Adrenal gland (tissue), 12 donors: ENCODE measurements around the gene NSG1. TPM values are rescaled to one million over a fixed set of nuclear protein-coding genes. Genes with fewer than 3 reads are reported as not detected.
A peak's percentile ranks its signal among the peaks of the same experiment; 100 is the strongest.

ENCODE experiments used
- DNase-seq, 7 donors: peaks; one replicate each; pipeline ENCODE4 v3.0.0-alpha.2; 2019 to 2020
- H3K27ac ChIP-seq, 5 donors: fragments of 200-600 bp; sonication (generic) in 4 of 5; 1 replicate in 3 of 5; 2 replicates in 2 of 5; pipeline versions ENCODE4 v1.5.1 to v1.8.0; 2016 to 2020; ENCODE audit warnings: mild to moderate bottlenecking in 1 of 5
- H3K27me3 ChIP-seq: fragments of 200-600 bp; 2 replicates; pipeline ENCODE4 v1.8.0; 2021
- H3K36me3 ChIP-seq, 2 donors: fragments of 200-600 bp; replicated peaks in 1 of 2; 1 replicate in 1 of 2; 2 replicates in 1 of 2; pipeline versions ENCODE4 v1.5.1 to v1.8.0; 2018 to 2022
- H3K4me1 ChIP-seq, 2 donors: fragments of 200-600 bp; replicated peaks in 1 of 2; 1 replicate in 1 of 2; 2 replicates in 1 of 2; pipeline versions ENCODE4 v1.5.1 to v1.8.0; 2018 to 2021
- H3K4me3 ChIP-seq, 4 donors: fragments of 200-600 bp; sonication (generic) in 3 of 4; one replicate each; pipeline ENCODE4 v1.5.1; 2016 to 2018
- H3K9me3 ChIP-seq, 3 donors: fragments of 200-600 bp; sonication (generic) in 1 of 3; replicated peaks in 1 of 3; 1 replicate in 2 of 3; 2 replicates in 1 of 3; pipeline versions ENCODE4 v1.5.1 to v1.8.0; 2016 to 2021
- POLR2A ChIP-seq, 2 donors: fragments of 450-650 bp; IDR thresholded peaks; one replicate each; pipeline ENCODE4 v1.6.1; 2017; ENCODE audit warnings: antibody characterized with exemption in 2 of 2, mild to moderate bottlenecking in 2 of 2, moderate library complexity in 1 of 2
- WGBS, 4 donors: extraction: QIAGEN DNeasy Blood & Tissue Kit in 2 of 4; methylation state at CpG; one replicate each; pipeline versions ENCODE4 v1.1.5 to v1.1.7; 2013 to 2017; 5-methylcytosine and 5-hydroxymethylcytosine counted together
- intact Hi-C, 2 donors: fragments of 100-400 bp; cut with DNase I; formaldehyde crosslinking; loops; one replicate each; pipeline versions ENCODE4 v1.14.1 to v1.15.0; 2022 to 2023
- polyA plus RNA-seq, 3 donors: library from polyadenylated mRNA; stranded (reverse); fragments of 200-250 nt in 2 of 3; fragments of 350-450 nt in 1 of 3; fragmentation: Illumina TruSeq in 1 of 3; extraction: RNeasy Lipid Tissue Mini Kit (QIAGEN cat#74804) in 1 of 3; gene quantifications; one replicate each; pipeline ENCODE4 v1.2.3, GENCODE V29; 2013 to 2014
- total RNA-seq, 9 donors: library from RNA; depleted of rRNA in 4 of 9; stranded (reverse); fragments of >200 nt in 4 of 9; fragments of 120-200 nt in 1 of 9; fragmentation: NEBNext Ultra II Directional in 1 of 9; extraction: Animal tissue kit (Norgen Biotek cat#: 25700) in 1 of 9; gene quantifications; one replicate each; pipeline versions ENCODE4 v1.1.0 to v1.2.4, GENCODE V29; 2013 to 2023
- TF ChIP-seq, protein P1 (sequence below), 6 experiments: fragments of 450-650 bp in 4 of 6; fragments of 200-600 bp in 2 of 6; sonication (generic) in 1 of 6; IDR thresholded peaks; 1 replicate in 5 of 6; 2 replicates in 1 of 6; pipeline versions ENCODE4 v1.5.1 to v1.8.0; 2016 to 2021; ENCODE audit warnings: antibody characterized with exemption in 6 of 6, mild to moderate bottlenecking in 2 of 6, moderate library complexity in 1 of 6
- donor health status: healthy with polysubstance abuse.
- donor health status: Bipolar disorder and iron deficiency.
- donor health status: DM: yes; HTN: yes; CAD: no.
- donor health status: DM: no; HTN: no; CAD: no.
- donor health status: DM: no; HTN: no; CAD: no.
- donor health status: DM: yes; HTN: yes; CAD: no.

The NSG1 gene
- total and polyA plus RNA-seq, 12 donors: 1.4 to 42.7 (median 9.9) TPM

DNA sequence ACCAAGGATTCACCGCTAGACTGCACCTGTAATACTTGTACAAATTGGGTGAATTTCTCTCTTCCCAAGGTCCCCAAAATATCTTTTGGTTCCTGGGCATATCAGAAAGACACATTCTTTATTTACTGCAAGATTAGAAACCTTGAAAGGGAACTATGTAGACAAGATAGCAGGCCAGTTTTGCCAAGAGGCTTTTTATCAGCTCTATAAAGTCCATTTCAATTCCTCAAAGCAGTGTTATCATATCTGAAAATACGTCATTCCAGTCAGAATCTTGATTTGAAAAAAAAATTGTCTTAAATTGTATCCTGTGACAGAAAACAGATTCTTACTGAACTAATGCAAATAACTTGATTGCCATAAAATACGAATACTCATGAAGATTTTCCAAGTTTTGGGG lies 37.0 kb upstream of the NSG1 start:
- H3K27ac ChIP-seq: no peak overlapping the region

DNA sequence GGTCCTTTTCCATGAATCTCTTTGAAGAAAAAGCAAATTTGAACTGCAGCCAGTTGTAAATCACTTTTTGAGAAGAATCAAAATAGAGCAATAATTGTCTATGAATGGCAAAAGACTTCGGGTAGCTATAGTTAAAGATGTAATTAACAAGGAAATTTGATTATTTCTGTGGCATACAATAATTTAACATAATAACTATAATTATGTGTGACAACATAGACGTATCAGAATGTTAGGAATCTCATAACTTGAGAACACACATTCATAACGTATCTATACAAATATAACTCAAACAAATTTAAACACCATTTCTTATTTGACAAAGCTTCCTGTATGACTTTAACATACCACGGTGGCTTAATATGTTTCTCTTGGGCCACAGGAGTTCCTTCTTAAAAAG lies 36.0 kb upstream of the NSG1 start:
- WGBS, 4 donors: 77 to 84% (median 81%) methylated on average over 4 of the region's 4 CpGs
- intact Hi-C loops: no loop called here
- no peaks in the 10 kb centered on the region for H3K4me1 ChIP-seq
- TF ChIP-seq POLR2A (IDR thresholded peaks at IDR 0.05): no peak
- TF ChIP-seq, protein P1, sequence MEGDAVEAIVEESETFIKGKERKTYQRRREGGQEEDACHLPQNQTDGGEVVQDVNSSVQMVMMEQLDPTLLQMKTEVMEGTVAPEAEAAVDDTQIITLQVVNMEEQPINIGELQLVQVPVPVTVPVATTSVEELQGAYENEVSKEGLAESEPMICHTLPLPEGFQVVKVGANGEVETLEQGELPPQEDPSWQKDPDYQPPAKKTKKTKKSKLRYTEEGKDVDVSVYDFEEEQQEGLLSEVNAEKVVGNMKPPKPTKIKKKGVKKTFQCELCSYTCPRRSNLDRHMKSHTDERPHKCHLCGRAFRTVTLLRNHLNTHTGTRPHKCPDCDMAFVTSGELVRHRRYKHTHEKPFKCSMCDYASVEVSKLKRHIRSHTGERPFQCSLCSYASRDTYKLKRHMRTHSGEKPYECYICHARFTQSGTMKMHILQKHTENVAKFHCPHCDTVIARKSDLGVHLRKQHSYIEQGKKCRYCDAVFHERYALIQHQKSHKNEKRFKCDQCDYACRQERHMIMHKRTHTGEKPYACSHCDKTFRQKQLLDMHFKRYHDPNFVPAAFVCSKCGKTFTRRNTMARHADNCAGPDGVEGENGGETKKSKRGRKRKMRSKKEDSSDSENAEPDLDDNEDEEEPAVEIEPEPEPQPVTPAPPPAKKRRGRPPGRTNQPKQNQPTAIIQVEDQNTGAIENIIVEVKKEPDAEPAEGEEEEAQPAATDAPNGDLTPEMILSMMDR (IDR thresholded peaks at IDR 0.05): no peak
- no peak for DNase-seq
- H3K4me3 ChIP-seq: no peak overlapping the region
- H3K27me3 ChIP-seq: no peaks in the 10 kb centered on the region
- H3K9me3 ChIP-seq: no peaks in the 10 kb centered on the region
- no peaks in the 10 kb centered on the region for H3K36me3 ChIP-seq
- H3K27ac ChIP-seq: no peak overlapping the region

More for the DNA sequence above, 37.0 kb upstream of the NSG1 start:
- TF ChIP-seq, protein P1 (IDR thresholded peaks at IDR 0.05): no peak
- no peak for TF ChIP-seq POLR2A (IDR thresholded peaks at IDR 0.05)
- Histone ChIP-seq H3K4me1 (no peaks in the 10 kb centered on the region), H3K4me3 (no peak overlapping the region), H3K9me3 (no peaks in the 10 kb centered on the region), H3K36me3 (no peaks in the 10 kb centered on the region), H3K27me3 (no peaks in the 10 kb centered on the region)
- intact Hi-C loops: no loop called here
- no peak for DNase-seq
- 48 to 60% (median 55%) methylated on average over 3 of the region's 3 CpGs for WGBS, 4 donors

DNA sequence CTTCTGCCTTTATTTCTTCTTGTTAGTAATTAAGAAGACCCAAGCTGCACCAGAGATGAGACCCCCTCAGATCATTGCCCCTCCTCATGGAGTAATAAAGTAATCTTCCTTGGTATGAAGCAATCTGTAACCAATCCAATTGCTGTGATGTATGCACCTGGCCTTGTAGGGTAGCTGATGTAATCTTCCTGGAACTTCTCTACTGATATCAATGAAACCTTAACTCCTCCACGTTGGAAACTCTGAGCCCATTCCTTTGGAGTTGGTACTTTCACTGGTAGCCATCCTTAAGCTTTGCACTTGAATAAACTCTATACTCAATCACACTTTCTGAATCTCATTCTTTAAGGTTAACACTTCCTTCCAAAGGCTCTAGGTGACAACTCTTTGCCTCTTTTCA lies 31.6 kb upstream of the NSG1 start:
- H3K9me3 ChIP-seq: no peaks in the 10 kb centered on the region
- no peaks in the 10 kb centered on the region for H3K4me1 ChIP-seq
- TF ChIP-seq, protein P1 (IDR thresholded peaks at IDR 0.05): no peak
- no peak for TF ChIP-seq POLR2A (IDR thresholded peaks at IDR 0.05)
- WGBS, 4 donors: 25 to 33% (median 29%) methylated on average over 1 of the region's 1 CpG
- no peak overlapping the region for H3K4me3 ChIP-seq
- intact Hi-C loops: no loop called here
- H3K36me3 ChIP-seq: no peaks in the 10 kb centered on the region
- no peak overlapping the region for H3K27ac ChIP-seq
- H3K27me3 ChIP-seq: no peaks in the 10 kb centered on the region
- DNase-seq: no peak

DNA sequence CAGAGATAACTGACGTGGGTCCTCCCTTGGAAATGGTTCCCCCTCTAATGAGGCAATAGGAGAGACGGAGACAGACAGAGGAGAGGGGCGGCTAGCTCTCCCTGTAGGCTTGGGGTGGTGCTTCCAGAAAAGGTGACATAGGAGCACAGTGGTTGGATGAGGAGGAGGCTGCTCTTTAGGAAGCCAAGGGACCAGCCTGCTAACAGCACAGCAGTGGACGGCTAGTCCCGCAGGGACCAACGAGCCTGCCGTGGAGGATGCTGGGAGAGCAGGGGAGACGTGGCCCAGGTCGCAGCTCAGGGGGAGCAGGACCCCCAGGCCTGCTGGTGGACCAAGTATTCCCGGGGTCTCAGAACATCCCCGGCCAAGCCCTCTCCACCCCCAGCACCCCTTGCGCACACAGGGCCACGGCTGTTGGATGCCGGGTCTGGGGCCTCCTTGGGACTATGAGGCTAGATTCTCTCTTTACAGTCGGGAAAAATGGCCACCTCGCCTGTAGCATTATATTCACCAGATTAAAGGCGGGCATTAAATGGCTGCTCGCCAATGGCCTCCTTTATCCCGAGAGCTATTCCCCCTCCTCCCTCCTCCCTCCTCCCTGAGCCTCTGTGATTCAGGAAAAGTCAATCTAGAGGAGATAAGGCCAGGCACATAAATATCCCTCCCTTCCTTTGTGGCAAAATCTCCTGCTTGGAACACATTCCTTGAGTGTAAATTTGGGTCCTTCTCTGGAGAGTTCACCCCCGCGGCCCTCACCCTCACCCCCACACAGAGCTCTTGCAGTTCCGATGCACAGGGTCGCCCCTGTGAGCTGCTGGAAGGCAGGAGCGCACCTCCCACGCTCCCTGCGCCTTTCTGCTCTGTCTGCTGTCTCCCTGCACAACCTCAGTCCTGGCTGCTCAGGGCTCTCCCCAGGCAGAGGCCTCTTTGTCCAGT lies 30.5 kb upstream of the NSG1 start:
- Histone ChIP-seq H3K27ac (no peak overlapping the region), H3K27me3 (no peaks in the 10 kb centered on the region), H3K36me3 (no peaks in the 10 kb centered on the region), H3K9me3 (no peaks in the 10 kb centered on the region), H3K4me3 (no peak overlapping the region), H3K4me1 (no peaks in the 10 kb centered on the region)
- DNase-seq: peak in 1 of 7 donors; percentile 4
- 55 to 69% (median 65%) methylated on average over 19 to 26 of the region's 26 CpGs for WGBS, 4 donors
- intact Hi-C loops: no loop called here
- TF ChIP-seq POLR2A (IDR thresholded peaks at IDR 0.05): no peak
- TF ChIP-seq, protein P1 (IDR thresholded peaks at IDR 0.05): no peak
